Fibroblast of skin of abdomen (primary cell): Measurements from ENCODE around the gene BTBD18. TPM values are rescaled to one million over a fixed set of nuclear protein-coding genes. Genes with fewer than 3 reads are reported as not detected.
A peak's percentile ranks its signal among the peaks of the same experiment; 100 is the strongest.

ENCODE experiments used
- DNase-seq: peaks from one replicate; pipeline ENCODE4 v3.0.0-alpha.2; 2013
- polyA plus RNA-seq, 2 experiments: library from polyadenylated mRNA; unstranded; fragments of 120-200 nt; gene quantifications; one replicate each; pipeline ENCODE4 v1.2.1, GENCODE V29; 2013; ENCODE audit not compliant: insufficient read length in 2 of 2

The BTBD18 gene, protein sequence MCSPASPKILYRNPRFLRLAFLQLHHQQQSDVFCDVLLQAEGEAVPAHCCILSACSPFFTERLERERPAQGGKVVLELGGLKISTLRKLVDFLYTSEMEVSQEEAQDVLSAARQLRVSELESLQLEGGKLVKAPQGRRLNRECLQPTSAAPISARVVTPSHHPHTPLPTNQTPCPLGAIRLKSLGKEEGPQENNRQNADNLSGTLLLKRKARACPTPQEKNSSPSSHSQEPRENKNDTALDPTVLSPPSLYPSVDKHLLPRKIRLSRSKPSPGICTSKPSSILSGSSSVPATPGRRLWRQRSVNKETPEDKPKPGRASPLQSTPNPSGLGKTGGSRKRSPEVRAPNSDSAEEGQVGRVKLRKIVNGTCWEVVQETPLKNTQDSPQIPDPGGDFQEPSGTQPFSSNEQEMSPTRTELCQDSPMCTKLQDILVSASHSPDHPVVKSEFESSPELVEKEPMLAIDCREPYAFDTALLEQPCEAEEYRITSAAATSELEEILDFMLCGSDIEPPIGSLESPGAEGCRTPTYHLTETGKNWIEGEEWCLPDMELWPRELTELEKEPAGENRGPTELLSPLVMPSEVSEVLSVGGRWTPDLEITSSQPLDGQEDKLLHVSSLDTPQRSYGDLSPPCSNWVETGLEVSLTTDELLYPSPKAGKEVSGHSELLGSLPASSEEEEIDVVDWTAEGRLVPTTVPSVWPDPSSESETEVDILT
- polyA plus RNA-seq (2013, experiment 1 of 2; ENCODE audit: insufficient read length): 0.04 TPM
- polyA plus RNA-seq (2013, experiment 2 of 2; ENCODE audit: insufficient read length): 0.02 TPM

DNA sequence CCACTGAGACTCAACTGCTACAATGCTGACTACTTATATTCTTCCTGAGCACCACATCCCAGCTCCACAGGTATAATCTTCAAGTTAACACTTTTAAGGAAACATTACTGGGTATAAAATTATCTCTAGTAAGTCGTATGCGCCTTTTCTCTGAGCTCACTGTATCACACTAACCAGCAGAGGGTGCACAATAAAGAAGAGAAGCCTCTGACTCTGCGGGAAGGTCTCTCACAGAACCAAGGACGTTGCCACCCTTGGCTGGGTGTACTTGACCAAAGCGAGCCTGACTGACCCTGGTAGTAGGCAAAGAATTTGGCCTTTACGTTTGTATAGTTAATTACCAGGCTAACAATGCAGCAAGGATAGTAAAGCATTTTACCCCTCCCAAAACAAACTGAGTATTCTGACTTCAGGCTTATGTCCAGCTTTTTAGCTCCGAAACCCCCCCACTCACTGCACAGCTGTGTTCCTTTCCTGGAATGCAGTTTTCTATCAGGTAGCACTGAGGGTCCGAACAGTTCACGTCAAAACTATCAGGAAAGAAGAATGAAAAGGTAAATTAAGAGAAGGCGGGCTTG is at the start of gene BTBD18:
BTBD18 (minus strand) TSS at position 144 of the 578 bp plus-strand sequence. CDS start 631 bp downstream, outside the sequence.
- DNase-seq: peak; percentile 39

DNA sequence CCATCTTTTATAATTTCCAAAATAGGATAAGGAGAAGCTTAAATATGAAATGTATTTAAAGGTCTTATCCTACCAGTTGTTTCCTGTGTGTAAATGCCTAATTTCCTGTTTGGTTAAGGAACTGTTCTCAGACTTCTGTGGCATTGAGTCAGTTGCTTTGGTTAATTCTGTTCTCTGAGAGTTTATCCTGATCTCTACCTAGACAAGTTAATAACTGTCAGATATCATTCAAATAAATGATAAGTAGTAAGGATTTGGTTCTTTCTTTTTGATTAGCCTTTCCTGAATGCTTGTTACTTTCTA is 49.5 kb upstream of the BTBD18 start:
- no peak for DNase-seq

DNA sequence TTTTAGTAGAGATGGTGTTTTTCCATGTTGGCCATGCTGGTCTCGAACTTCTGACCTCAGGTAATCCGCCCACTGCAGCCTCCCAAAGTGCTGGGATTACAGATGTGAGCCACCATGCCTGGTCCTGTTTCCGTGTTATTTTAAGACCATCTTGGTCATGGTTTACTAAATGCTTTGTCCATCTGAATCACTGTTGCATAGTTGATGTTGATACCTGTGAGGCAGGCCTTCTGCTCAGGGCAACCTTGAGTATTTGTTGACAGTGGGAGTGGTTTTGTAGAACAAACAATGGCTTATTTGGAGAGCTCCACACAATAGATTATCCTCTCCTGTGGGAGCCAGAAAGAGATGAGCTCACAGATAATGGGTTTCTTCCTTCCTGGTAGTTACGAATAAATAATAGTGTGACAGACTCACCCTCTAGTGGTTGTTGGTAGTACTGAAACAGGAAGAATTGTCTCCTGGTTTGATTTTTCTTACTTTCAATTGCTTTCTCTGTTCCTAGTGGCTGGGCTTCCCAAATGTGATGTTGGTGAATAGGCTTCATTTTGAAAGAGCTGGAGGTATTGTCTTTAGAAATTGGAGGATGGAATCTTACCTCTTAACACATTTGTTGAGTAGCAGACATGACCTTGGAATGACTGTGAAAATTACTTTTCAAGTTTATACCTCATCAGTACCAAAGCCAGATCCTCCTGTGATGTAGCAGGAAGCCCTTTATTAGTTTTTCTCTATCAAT is 49.0 kb upstream of the BTBD18 start:
- DNase-seq: peak; percentile 61

DNA sequence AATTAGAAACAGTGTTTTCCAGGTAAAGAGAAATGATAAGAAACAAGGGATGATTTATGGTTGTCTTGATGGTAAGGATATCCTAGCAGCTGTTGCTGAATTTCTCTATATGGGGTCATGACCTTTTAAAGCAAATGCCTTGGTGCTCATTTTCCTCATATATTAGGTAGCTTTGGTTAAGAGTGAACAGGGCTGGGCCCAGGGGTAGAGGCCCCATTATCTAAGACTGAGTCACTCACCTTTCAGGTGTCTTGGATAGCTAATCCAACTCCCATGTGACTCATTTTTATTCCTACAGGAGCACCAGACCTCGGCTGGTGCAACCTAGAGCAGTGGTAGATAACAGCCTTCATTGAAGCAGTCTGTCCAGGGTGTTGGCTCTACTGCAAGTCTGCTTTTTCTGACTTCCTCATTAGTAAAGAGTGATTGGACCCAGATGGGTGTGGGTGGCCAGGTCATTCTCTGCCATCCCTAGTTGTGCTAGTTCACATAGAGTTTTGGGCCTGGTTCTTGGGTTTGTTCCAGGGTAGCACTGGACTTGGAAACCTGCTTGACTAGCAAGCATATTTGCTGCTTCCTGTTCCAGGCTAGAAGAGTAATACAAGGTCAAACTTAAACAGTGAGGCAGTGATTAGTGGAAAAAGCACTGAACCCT is 47.4 kb upstream of the BTBD18 start:
- DNase-seq: peak; percentile 17

DNA sequence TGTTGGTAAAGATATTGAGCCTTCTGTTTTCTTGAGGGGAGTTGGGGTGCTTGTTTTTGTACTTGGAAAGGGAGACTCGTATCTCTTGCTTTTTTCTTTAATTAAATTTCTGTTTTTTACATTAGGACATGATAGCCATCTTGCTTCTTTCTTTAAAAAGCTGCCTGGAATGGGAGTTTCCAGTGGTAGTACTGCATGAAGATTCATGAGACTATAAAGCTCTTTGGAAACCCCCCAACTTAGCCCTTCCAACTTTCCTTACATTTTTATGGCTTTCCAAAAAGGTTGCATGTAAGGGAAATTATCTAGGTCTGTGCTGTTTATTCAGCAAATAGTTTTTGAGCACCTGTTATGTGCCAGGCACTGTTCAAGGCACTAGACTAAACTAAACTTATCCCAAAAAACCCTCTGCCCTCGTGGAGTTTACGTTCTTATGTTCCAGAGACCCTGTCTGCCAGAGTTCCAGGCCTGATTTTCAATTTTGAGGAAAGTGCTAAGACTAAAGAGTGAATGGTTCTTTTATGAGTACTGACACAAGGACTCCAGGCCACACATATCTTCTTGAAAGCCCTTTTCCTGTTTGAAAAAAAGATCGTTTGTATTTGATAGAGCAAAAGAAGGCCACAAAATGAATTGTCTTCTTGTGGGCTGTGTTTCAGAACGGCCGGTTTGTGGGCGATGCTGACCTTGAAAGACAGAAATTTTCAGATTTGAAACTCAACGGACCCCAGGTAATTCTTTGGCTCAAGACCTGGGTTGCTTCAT is 41.9 kb upstream of the BTBD18 start:
- no peak for DNase-seq

DNA sequence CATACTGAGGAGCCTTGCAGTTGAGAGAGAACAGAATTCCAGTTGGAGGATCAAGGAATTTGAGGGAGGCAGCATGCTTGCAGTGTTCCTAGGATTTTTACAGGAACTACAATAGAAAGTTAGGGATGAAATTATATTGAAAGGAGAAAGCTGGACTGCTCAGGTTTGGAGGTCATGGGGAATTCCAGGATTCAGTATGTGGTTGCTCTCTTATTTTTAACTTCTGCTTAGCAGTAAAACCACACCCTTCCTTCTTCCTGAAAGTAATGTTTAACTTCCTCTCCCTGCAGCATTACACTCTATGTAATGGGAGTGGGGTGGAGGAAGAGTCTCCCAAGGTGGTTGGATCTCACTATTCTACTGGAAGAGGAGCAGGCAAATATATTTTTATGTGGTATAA is 41.3 kb upstream of the BTBD18 start:
- no peak for DNase-seq

DNA sequence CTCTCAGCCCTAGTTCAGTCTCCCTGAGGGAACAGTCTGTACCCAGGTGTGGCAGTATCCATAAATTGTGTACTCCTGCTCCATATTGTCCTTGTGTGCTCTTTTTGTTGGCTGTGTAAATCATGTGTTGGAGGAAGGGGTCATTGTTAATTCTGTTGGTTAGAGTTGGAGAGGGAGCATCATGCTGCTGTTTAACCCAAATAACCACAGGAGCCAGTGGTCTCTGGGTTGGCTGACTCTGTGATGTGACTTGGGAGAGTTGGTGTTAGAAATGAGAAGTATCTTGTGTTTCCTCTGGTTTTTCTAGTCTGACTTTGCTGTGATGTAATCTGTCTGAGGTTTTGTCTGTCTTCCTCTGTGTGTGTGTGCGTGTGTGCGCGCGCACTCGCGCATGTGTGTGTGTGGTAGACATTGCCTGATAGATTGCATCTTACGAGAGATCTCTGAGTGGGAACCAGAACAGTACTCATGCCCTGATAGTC is 40.5 kb upstream of the BTBD18 start:
- peak; percentile 46 for DNase-seq

DNA sequence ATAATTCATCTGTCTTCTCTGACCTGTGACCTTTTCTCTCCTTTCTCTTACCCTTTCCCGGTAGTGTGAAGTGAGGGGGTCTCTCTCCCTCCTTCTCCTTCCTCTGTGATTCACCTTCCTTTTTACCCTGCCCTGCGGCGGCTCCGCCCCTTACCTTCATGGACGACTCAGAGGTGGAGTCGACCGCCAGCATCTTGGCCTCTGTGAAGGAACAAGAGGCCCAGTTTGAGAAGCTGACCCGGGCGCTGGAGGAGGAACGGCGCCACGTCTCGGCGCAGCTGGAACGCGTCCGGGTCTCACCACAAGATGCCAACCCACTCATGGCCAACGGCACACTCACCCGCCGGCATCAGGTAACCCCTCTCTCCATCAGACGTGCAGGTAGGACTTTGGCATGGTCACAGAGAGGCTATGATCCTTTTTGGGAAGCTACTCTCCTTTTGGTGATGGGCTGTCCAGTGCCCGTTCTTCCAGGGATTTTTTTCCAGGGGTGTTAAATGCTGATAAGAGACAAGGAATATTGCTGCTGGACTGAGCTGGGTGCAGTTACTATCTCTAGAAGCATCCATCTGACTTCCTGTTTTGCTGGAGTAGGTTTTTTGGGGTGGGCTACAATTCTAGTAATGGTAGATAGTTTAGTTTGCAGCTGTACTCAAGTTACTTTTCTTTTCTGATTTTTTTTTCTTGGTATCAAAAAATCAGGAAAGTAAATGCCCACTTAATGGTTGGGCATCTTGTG is 39.9 kb upstream of the BTBD18 start:
- DNase-seq: no peak

DNA sequence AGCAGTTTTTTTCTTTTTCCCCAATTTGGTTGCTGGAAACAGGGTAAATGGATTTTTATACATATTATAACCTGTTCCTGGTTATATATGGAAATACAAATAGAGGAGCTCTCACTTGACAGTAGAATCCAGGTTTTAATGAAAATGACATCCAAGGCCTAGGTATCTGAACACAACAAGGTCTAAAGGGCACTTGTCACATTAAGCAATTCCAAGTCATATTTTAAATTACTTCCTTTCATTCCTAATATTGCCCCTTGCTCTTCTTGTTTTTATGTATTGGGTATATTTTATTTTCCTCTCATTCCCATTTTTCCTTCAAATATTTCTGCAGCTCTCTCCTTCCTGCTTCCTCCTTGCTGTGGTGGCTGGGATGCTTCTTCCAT is 37.1 kb upstream of the BTBD18 start:
- no peak for DNase-seq

DNA sequence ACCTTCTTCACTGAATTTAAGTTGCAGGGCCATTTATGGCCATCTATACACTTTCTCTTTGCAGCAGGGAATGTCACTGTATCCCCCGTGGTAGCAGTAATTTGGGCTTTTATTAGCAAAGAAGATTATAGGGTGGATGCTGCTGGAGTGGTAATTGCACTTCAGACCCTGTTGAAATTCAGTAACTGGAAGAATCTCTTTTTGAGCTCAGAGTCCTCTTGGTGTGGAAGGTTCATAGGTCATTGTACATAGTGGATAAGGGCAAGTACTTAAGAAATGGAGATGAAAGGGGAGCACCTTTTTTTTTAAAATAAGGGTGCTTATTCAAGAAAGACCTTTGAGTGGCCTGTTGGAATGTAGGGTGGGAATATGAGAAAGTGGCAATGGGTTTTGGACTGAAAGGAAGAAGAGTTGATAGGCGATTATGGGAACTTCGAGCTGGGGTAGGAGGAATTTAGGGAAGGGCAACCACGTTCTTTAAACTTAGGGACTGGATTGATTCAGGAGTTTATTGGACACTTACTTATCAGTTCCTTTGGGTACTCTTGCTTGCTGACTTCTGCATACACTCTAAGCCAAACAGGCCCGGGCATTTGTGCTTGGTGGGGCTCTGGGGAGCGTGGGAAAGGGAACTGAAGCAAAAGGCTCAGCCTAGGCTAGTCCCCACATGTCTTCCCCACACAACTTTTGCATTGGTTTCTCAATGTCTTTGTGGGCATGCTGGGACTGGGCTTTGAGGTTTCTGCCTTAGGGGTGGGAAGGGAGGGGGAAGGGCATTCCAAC is 36.5 kb upstream of the BTBD18 start:
- no peak for DNase-seq

DNA sequence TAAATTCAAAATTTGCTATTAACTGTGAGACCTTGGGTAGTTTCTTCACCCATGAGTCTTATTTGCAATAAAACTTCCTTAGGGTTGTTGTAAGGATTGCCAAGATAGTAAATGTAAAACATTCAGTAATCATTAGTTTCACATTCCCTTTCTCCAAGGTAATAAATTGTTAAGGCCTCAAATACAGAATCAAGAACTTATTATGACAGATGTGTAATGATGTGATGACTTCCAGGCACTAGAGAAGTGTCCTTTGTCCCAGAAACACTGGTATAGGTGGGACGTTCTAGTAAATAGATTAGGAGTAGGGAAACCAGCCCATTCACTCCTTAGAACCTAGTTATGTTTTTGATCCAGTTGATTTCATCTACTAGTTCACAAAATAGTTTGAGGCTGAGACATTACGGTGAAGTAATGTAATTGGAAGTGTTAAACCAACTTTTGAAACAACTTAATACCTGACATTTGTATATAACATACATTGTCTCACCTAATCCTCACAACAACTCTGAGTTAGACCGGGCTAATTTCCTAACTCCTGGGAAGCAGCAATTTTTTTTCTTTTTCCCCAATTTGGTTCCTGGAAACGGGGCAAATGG is 35.5 kb upstream of the BTBD18 start:
- DNase-seq: no peak

DNA sequence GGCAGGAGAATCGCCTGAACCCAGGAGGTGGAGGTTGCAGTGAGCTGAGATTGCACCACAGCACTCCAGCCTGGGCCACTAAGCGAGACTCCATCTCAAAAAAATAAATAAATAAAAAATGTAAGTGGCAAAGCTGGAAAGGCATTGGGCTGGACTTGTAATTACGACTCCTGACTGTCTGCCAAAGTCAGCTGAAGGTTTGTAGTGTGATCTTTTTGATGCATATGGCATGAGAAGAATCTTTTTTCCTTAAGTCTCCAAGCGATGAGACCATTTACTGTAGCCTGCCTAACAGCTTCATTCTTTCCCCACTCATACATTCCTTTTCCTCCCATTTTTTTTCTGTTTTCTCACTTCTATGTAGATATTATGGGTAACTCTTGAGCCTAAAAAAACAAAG is 34.8 kb upstream of the BTBD18 start:
- DNase-seq: peak; percentile 54

DNA sequence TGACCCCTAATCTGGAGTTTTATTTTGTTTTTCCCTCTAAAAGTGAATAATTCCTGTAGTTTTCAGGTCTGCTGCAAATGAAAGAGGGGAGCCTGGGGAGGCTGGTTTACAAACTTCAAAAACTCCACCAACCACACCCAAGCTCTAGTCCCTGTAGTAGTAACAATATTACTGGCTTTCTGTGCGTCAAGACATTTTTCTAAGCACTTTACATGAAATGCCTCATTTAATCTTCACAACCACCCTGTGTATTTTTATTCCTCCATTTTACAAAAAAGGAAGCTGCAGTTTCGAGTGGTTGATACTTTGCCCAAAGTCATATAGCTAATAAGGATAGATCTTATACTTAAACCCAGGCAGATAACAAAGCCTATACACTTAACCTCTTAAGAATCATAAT is 33.5 kb upstream of the BTBD18 start:
- no peak for DNase-seq

DNA sequence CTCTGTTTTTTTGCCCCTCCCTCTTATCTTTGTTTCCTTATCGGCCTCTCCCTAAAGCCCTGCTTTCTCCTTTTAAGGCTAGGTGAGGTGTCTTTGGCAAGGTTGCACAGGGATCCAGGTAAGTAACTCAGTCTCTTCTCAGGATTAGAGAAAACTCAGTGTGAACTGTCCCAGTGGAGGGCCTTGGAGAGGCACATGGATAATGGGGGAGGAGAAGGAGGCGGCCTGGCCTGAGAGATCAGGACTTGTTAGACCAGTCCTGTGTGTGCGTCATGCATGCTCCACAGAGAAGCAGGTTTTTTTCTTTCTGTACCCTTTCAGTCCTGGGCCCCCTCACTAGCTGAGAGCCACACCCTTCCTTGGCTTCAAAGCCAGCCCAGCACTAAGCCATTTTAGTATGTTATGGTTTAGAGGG is 29.9 kb upstream of the BTBD18 start:
- no peak for DNase-seq

DNA sequence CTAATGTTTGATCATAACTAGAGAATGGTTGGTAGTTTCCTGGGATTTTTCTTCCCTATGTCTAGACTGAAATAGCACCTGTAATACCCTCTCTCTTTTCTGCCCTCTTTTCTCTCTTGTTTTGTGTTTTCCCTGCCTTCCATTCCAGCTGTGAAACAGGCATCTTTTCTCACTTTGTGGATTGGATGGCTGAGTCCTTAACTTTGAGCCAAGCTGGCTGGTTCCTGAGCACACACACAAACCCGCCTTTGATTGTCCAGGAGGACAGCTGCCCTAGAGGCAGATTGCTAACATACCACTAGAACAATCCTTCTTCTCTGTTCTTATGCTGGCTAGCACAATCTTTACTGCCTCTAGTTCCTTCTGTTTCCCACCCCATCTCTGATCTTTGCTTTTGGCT is 27.7 kb upstream of the BTBD18 start:
- DNase-seq: no peak

DNA sequence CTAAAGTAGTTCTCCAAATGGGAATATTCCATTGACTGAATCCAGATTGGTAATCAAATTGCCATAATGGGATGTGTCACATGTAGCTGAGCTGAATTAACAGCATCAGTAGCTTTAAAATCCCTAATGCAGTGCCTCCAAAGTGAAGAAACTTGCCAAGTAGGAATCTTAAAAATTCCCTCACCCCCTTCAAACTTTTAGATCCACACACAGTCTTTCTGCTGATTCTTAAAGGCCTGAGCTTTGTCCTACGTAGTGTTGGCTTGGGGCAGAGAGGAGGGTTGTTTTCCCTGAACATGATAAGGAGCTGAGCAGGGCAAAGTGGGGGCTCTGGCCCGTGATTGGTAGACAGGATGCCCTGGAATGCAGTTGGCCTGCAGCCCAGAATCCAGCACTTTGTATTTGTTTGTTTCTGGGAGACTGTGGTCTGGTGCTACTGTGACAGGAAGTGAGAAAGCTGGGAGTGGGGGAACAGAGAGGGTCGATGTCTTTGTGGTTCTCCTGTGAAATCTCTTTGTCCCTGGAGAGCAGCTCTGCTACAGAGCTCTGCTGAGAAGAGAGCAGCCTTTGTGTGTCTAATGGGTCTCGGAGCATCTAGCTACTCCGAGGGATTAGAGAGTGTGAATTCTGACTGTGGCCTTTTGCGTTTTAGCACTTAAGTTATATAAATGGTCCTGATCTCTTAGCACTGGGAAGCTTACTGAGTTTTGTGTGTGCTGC is 26.9 kb upstream of the BTBD18 start:
- DNase-seq: peak; percentile 98

DNA sequence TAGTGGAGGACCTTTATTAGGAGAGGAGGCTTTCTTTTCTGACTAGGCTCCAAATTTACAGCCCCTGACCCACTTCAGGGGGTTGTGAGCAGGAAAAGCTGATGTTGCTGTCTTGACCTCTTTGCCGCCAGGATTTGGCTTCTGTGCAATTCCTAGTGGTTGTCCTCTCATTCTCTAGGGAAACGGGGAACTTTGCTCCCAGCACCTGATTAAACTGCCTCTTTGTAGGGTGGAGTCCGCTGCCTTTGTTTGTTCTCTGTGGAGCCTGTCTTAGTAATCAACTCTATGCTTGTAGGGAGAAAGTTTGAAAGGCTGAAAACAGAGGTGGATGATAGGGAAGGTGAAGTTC is 26.3 kb upstream of the BTBD18 start:
- no peak for DNase-seq

DNA sequence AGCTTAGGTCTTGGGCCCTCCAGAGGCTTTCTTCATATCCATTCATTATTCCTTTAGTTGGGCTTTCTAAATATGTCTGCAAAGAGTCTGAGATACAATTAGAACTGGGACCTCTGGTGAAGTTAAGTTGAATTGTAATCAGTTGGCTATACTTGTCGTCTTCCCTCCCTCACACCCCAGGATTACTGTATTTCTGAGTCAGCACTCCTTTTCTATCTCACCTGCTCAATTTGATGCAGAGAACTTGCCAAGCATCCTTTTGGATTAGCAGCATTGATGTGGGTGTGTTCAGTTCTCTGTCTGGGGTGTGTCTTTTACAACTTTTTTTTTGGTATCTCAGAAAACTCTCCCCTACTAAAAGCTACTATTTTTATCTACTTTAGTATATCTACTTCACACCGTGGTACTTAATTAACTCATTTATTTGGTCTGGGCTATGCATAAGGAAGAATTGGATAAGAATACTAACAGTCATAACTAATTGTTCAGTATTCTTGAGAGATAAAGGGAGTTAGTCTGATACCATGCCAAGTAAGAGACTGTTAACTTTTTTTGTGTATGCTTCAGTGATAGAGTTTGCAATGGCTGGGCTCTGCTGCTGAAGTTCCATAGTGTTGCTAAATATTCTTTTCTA is 25.1 kb upstream of the BTBD18 start:
- no peak for DNase-seq
